OCI-LY1 (cell line): ENCODE measurements around the gene PCNX2.

Experiments used
- CTCF ChIP-seq: fragments of 200-600 bp; sonication (generic), shearing (Covaris generic); IDR thresholded peaks from 2 replicates; pipeline ENCODE4 v1.5.1; 2017; ENCODE audit warnings: mild to moderate bottlenecking, antibody characterized with exemption, low read length, moderate library complexity, mixed read lengths
- EZH2 ChIP-seq: fragments of 200-600 bp; sonication (generic), shearing (Covaris generic); IDR thresholded peaks from 2 replicates; pipeline ENCODE4 v1.8.0; 2017; ENCODE audit warnings: borderline replicate concordance, mixed run types, mild to moderate bottlenecking, antibody characterized with exemption, low read length, moderate library complexity, mixed read lengths

GRCh38 chr1:232998138-232998537, 297.4 kb downstream of the PCNX2 start:
- TF ChIP-seq CTCF (no peak), EZH2 (no peak)
